NCI-H1048 (cell line): ENCODE results near the gene GFER.
"Not testable (repeated sequence)": the region's sequence is repeated elsewhere in the genome, so short reads cannot be mapped to it uniquely, and the experiment has no call there.

ENCODE experiments used
- DNase-seq: peaks from one replicate; lab custom pipeline; 2025; lab: John Stamatoyannopoulos, UW

GFER gene

DNA sequence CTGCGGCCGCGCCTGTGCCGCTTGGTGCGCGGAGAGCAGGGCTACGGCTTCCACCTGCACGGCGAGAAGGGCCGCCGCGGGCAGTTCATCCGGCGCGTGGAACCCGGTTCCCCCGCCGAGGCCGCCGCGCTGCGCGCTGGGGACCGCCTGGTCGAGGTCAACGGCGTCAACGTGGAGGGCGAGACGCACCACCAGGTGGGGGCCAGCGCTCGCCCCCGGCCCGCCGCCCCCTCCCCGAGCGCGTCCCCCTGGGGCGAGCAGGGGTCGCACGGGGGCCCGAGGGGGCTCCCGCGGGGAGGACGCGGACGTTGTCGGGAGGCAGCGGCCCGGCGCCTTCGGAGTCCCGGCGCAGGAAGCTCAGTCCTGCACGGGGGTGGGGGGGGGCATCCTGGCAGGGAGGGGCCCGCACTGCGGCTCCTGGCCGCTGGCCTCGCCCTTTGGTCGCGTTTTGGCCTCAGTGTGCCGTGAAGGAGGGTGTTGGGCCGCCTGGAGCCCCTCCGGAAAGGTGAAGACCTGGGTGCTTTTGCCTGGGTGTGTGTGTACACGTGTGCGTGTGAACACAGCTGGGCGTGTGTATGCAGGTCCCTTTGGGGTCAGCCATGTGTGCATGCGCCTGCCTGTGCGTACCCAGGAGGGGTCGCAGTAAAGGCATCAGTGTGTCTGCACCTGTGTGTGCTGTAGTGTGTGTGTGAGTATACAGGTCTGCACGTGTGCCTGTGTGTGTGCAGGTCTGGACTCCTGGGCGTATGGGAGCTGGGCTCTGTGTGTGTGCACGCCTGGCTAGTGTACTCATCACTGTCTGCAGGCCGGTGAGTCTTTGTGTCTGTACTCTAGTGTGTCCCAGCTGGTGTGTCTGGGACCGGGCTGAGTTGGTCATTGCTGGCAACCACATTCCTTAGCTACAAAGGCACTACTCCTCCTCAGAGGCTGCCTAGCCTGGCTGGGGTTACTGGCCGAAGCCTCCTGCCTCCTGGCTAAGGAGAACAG is 43.3 kb downstream of the GFER start:
- DNase-seq = no peak

DNA sequence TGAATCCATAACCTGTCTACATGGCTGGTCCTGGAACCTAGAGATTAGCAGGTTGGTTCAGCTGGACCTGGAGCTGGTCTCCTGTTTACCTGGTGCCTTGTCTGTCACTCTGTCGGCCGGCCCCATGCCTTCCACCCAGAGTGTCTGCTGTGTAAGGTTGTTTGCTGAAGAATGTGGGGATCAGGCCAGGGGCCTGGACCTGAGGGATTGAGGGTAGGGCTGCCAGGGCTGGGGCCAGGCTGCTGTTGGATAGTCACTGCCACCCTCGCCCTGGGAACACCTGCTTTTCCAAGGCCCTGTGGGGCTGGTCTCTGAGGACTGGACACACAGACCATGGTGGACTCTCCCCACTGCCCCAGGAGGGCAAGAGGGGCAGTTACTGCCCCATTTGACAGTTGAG is 44.2 kb downstream of the GFER start:
- DNase-seq = no peak

DNA sequence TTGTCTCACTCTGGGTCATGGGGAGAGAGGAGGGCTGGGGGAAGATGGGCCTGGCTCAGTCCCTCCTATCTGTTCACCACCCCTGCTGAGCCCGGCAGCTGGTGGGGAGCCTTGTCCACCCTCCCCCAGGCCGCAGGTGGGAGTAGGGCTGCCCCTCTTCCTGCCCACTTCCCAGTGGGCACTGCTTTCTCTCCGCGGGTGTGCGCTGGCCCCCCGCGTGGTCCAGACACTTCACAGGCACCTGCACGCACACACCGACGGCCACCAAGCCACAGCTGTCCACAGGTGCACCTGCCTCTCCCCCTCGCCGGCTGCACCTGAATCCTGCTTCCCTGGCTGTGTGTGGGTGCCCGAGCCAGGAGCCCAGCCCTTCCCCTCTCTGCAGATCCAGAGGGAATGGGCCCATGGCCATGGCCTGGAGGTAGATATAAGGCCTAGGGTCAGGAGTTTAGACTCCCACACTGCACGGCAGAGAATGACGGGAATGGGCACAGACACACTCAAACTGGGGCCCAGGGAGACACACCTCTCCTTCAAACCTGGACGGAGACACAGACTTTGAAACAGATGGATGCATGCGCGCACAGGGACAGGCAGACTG is 44.7 kb downstream of the GFER start:
- DNase-seq = no peak

DNA sequence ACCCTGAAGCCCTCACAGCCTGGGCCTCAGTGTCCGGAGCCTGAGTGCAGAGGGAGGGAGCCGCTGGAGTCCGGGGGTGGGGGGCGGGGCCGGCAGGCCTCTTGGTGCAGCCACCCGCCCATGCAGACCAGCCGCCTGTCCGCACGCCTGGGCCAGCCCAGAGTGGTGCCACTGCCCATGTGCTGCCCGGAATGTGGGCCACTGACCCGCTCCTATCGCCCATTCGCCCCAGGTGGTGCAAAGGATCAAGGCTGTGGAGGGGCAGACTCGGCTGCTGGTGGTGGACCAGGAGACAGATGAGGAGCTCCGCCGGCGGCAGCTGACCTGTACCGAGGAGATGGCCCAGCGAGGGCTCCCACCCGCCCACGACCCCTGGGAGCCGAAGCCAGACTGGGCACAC is 45.4 kb downstream of the GFER start:
- DNase-seq = no peak

DNA sequence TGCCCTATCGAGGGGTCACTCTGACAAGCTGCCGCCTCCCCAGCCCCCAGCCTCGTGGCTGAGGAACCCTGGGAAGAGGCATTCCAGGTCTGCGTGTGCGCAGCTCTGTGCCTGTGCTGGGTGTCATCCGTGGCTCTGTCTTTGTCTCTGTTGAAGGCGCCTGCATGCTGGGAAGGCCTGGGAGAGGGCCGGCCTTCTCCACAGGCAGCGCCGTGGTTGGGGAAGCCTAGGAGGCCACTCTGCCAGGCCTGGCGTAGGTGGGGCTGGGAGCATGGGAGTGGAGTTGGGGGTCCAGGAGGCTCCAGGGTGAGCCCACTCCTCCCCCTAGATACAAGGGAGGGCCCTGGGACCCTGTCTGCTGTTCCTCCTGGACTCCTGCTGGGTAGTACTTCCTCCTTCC is 46.0 kb downstream of the GFER start:
- no peak for DNase-seq

DNA sequence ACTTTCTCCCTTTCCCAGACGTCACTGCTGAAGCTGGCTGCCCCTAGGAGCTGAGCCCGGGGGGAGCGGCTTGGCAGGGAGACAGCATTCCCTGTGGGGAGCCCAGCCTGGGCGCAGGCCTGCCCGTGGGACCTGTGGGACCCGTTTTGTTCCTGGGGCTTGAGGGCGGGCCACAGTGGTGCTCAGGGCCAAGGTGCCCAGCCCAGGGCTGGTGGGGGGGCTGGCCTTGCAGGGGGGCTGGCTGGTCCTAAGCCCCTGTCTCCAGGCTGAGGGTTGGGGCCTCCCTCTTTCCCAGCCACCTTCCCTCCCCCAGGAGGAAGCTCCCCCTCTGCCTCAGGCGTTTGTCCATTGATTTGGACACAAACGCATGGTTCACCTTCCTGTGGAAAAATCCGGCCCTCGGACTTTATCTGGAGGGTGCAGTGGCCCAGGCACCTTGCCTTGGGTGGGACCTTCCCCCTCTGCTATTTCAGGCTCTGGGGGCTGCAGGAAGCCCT is 47.1 kb downstream of the GFER start:
- DNase-seq = no peak

DNA sequence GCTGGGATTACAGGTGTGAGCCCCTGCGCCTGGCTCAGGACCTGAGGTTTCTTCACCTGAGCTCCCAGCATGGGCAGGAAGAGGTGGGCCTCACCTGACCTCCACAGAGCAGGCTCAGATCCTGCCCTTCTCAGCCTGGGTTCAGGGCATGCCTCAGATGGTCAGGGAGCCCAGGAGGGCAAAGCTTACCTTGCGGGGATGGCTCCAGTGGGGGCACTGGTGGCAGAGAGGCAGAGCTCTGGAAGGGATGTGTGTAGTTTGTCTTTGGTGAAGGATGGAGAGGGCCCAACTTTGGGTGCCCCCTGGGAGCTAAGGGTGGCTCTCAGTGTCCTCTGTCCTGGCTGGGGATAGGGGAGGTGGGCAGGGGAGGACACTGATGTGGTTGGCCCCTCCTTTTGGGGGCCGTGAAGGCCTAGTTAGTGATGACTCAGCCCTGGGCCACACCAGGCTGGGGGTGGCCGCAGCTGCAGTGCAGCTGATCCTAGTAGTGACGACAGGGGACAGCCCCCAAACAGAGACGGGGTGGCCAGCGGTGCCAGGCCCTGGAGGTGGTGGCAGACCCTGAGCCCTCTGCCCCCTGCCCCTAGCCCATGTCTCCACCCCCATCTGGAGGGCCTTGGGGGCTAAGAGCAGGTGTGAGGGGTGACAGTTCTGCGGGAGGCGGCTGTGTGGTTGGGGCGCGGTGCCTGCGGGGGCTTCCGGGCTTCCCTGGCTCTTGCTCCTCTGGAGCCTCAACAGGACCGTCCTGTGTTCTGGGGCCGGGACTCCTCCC is 48.5 kb downstream of the GFER start:
- DNase-seq = no peak

DNA sequence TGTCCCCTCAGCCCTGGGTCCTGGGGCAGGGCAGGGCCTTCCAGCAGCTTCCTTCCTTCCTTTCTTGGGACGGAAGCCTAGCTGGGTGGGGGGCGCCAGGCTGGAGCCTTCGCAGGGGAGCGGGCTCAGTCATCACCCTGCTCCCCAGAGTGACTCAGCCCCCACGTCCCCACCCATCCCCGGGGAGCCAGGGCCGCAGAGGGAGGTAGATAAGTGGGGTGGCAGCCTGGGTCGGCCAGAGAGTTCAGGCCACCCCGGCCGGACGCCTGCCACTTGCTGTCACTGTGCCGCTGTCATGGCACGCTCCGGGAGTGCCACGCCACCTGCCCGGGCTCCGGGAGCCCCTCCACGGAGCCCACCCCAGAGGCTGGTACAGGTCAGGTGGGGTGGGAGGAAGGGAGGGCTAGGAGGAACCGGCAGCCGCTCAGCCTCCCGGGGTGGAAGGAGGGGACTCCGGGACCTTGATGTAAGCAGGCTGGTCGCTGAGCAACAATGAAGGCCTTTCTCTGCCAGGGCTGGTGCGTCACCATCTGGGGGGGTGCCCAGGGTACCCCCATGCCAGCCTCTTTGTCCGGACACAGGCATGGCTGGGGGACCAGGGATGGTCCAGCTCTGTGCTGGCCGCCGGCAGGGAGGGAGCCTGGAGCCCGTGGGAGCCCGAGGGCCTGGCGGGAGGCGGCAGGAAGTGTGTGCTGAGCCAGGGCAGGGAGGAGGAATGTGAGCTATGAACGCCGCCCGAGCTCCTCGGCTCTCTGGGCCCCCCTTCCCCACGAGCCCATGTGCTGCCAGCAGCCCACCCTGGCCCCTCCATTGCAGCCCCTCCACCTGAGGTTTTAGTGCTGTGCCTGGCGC is 49.3 kb downstream of the GFER start:
- DNase-seq = no peak

DNA sequence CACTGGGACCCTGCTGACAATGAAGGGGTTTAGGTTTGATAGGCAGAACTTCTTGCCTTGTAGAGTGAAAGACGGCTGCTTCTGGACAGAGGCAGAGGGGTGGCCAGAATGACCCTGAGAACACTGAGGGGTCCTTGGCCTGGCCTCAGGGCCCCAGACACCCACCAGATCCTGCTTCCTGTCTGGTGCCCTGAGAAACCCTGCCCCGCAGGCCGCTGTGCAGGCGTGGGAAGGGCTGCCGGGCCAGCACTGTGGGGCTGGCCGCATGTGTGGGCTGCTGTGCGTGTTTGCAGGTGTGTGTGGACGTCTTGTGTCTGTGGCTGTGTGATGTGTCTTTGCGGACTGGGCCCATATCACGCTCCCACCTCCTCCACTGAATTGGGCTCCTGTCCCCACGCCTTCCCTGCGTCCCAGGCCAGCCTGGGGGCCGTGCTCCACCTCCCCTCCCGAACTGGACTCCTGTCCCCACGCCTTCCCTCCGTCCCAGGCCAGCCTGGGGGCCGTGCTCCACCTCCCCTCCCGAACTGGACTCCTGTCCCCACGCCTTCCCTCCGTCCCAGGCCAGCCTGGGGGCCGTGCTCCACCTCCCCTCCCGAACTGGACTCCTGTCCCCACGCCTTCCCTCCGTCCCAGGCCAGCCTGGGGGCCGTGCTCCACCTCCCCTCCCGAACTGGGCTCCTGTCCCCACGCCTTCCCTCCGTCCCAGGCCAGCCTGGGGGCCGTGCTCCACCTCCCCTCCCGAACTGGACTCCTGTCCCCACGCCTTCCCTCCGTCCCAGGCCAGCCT is 50.1 kb downstream of the GFER start:
- not testable (repeated sequence) for DNase-seq

DNA sequence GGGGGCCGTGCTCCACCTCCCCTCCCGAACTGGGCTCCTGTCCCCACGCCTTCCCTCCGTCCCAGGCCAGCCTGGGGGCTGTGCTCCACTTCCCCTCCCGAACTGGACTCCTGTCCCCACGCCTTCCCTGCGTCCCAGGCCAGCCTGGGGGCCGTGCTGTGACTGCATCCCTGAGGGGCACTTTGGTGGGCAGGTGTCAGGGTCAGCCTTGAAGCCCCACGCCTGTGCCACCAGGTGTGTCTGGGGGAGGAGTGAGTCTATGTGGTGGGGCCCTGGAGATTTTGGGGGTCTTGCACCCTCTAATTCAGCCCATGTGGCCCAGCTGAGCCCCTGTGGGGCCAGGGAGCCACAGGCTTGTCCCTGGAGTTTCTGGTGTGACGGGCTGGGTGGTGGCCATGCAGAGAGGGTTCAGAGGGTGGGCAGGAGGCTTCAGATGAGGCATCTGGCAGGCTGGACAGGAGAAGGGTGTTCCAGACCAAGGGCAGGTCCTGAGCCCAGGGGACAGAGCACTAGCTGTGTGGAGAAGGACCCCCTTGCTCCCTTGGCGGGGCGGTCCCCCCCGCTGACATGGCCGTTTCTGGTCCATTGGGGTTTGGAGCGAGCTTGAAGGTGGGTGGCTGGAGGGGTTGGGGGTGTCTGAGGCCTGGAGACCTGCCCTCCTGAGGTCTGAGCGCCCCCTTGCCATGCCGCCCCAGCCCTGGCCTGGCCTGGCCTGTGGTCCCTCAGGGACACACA is 50.9 kb downstream of the GFER start:
- no peak for DNase-seq

DNA sequence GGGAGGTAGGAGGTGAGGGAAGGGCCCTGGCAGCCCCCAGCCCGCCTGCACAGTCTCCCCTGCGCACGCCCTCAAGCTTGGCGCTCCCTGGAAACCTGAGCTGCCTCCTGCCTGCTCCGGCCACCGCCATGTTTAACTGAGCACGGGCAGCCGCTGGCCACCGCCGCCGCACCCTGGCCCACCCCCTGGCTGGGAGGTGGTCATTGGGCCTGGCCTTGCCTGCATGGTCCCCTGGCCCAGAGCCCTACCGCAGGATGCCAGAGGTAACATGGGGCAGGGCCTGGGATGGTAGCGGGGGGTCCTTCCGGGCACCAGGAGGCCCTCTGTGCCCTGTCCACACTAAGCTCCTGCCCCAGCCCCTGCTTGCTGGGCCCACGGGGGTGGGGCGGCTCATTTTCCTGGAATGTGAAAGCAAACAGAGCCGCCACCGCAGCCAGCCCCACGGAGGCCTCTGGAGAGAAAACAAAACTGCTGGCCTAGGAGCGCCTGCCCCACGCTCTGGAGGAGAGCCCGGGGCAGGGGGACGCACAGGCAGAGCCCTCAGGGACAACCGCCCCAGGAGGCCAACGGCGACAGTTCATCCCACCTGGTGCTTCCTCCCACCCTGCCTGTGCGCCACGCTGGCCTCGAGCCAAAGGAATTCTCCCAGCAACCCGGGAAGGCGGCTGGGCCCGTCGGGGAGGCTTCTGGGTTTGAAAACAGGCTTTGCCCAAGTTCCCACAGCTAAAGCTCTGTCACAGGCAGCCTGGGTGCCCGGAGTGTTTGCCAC is 51.6 kb downstream of the GFER start:
- DNase-seq = no peak

DNA sequence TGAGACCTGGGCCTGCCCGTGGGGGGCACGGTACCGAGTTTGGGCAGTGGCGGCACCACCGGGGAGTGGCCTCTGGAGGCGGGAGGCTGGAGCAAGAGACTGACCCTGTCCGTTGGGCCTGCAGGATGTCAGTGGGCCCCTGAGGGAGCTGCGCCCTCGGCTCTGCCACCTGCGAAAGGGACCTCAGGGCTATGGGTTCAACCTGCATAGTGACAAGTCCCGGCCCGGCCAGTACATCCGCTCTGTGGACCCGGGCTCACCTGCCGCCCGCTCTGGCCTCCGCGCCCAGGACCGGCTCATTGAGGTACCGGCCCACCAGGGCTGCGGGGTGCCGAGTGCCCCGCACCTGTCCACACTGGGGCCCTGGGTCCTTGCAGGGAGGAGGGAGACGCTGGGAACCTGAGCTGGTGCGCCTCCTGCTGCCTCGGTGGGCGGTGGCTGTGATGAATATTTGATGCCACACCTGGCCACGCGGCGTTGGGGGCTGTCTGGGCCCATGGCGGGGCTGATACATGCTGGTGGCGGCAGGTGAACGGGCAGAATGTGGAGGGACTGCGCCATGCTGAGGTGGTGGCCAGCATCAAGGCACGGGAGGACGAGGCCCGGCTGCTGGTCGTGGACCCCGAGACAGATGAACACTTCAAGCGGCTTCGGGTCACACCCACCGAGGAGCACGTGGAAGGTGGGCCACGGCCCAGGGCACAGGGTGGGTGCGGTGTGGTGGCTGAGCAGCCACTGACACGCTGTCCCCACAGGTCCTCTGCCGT is 52.4 kb downstream of the GFER start:
- no peak for DNase-seq

DNA sequence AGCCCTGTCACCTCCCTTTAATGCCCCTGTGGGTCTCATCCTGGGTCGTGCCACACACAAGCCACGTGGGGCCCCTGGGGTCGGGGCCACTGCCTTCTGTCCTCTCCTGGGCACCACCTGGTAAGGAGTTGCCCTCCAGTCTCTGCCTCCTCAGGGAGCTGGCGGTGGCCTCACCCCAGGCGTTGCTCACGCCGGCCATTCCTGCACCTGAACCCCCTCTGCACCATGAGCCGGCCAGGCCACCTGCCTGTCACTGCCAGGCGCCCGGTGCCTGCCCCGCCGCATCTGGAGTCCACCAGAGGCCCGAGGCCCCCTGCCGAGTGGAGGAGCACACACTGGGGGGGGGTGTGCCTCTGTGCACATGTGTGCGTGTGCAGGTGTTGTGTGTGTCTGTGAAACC is 53.1 kb downstream of the GFER start:
- no peak for DNase-seq
